Vagina (tissue), 2 donors: Measurements from ENCODE around the gene CATSPERB. TPM values are rescaled to one million over a fixed set of nuclear protein-coding genes. Genes with fewer than 3 reads are reported as not detected.
"Not testable (repeated sequence)": the region's sequence is repeated elsewhere in the genome, so short reads cannot be mapped to it uniquely, and the experiment has no call there.

Experiments used
- DNase-seq, 2 donors: peaks; one replicate each; pipeline ENCODE4 v3.0.0-alpha.2; 2017; ENCODE audit errors: extremely low spot score in 2 of 2
- H3K27ac ChIP-seq: fragments of 200-600 bp; sonication (generic); one replicate; pipeline ENCODE4 v1.5.1; 2019
- H3K27me3 ChIP-seq: fragments of 200-600 bp; sonication (generic); one replicate; pipeline ENCODE4 v1.5.1; 2019
- H3K36me3 ChIP-seq, 2 donors: fragments of 200-600 bp; sonication (generic); one replicate each; pipeline ENCODE4 v1.5.1; 2017 to 2019
- H3K4me1 ChIP-seq: fragments of 200-600 bp; sonication (generic); one replicate; pipeline ENCODE4 v1.5.1; 2019
- H3K4me3 ChIP-seq, 2 donors: fragments of 200-600 bp; sonication (generic); 1 replicate in 1 of 2; 2 replicates in 1 of 2; pipeline ENCODE4 v1.5.1; 2016 to 2019
- H3K9me3 ChIP-seq: fragments of 200-600 bp; sonication (generic); one replicate; pipeline ENCODE4 v1.5.1; 2019
- POLR2A ChIP-seq, 2 donors: fragments of 450-650 bp; IDR thresholded peaks; one replicate each; pipeline ENCODE4 v1.6.1; 2017; ENCODE audit warnings: antibody characterized with exemption in 2 of 2, mild to moderate bottlenecking in 2 of 2, moderate library complexity in 2 of 2
- POLR2AphosphoS5 ChIP-seq, 2 donors: sonication (generic); formaldehyde crosslinking; IDR thresholded peaks; one replicate each; pipeline ENCODE4 v1.9.0; 2017; ENCODE audit warnings: antibody characterized with exemption in 2 of 2, mild to moderate bottlenecking in 2 of 2, low read depth in 1 of 2; ENCODE audit not compliant: insufficient read depth in 1 of 2
- intact Hi-C: fragments of 100-400 bp; cut with DNase I; formaldehyde crosslinking; loops from one replicate; pipeline ENCODE4 v1.15.1; 2023
- total RNA-seq: library from RNA; depleted of rRNA; stranded (reverse); fragments of >200 nt; gene quantifications from one replicate; pipeline ENCODE4 v1.2.3, GENCODE V29; 2016
- TF ChIP-seq, protein P1 (sequence below), 3 experiments: fragments of 450-650 bp in 2 of 3; fragments of 200-600 bp in 1 of 3; sonication (generic) in 1 of 3; IDR thresholded peaks; one replicate each; pipeline ENCODE4 v1.5.1; 2017 to 2019; ENCODE audit warnings: antibody characterized with exemption in 3 of 3, mild to moderate bottlenecking in 2 of 3, moderate library complexity in 2 of 3

The CATSPERB gene
- total RNA-seq, 1 donor from 2014 or later = 5.2 TPM

DNA sequence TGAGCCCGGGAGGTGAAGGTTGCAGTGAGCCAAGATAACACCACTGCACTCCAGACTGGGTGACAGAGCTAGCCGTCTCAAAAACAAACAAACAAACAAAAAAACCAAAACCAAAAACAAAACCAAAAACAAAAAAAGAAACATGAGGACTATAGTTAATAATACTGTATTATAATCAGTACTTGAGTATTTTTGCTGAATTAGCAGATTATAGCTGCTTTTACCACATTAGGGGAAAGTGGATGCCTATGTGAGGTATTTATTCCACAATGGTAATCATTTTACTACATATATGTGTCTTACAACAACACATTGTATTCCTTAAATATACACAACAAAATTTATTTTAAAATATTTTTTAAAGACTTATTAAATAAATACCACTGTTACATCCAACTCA is 120.4 kb downstream of the CATSPERB start:
- TF ChIP-seq POLR2A (IDR thresholded peaks at IDR 0.05) = no peak
- no peak for TF ChIP-seq POLR2AphosphoS5 (IDR thresholded peaks at IDR 0.05; ENCODE audit: insufficient read depth in 1 of 2, low read depth in 1 of 2)
- TF ChIP-seq, protein P1, sequence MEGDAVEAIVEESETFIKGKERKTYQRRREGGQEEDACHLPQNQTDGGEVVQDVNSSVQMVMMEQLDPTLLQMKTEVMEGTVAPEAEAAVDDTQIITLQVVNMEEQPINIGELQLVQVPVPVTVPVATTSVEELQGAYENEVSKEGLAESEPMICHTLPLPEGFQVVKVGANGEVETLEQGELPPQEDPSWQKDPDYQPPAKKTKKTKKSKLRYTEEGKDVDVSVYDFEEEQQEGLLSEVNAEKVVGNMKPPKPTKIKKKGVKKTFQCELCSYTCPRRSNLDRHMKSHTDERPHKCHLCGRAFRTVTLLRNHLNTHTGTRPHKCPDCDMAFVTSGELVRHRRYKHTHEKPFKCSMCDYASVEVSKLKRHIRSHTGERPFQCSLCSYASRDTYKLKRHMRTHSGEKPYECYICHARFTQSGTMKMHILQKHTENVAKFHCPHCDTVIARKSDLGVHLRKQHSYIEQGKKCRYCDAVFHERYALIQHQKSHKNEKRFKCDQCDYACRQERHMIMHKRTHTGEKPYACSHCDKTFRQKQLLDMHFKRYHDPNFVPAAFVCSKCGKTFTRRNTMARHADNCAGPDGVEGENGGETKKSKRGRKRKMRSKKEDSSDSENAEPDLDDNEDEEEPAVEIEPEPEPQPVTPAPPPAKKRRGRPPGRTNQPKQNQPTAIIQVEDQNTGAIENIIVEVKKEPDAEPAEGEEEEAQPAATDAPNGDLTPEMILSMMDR (IDR thresholded peaks at IDR 0.05) = no peak
- DNase-seq = no peak
- H3K27ac ChIP-seq = no peak overlapping the region
- no peaks in the 10 kb centered on the region for H3K36me3 ChIP-seq
- H3K4me1 ChIP-seq = no peaks in the 10 kb centered on the region
- intact Hi-C loops = no loop called here
- no peak overlapping the region for H3K4me3 ChIP-seq
- H3K27me3 ChIP-seq = no peaks in the 10 kb centered on the region
- no peaks in the 10 kb centered on the region for H3K9me3 ChIP-seq

DNA sequence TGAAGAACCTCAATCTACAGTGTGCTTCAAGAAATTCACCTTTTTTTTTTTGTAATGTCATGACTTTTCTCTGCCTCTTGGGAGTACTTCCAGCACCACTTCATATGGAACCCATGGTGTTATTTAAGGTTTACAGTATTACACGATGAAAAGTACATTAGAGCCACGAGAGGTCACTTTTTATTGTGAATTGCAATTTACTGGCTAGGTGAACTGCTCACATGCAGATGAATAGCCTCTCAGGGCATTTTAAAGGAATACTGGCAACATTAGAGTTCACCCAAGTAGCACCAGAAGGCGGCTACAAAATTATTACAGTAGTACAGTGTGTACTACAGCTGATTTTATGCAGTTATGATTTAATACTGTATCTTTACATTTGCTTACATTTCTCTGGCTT is 122.7 kb downstream of the CATSPERB start:
- Histone ChIP-seq H3K9me3 (no peaks in the 10 kb centered on the region), H3K4me1 (no peaks in the 10 kb centered on the region), H3K27ac (no peak overlapping the region), H3K36me3 (no peaks in the 10 kb centered on the region), H3K27me3 (no peaks in the 10 kb centered on the region), H3K4me3 (no peak overlapping the region)
- no peak for DNase-seq
- intact Hi-C loops = no loop called here
- TF ChIP-seq, protein P1 (IDR thresholded peaks at IDR 0.05) = no peak
- TF ChIP-seq POLR2A (IDR thresholded peaks at IDR 0.05) = no peak

DNA sequence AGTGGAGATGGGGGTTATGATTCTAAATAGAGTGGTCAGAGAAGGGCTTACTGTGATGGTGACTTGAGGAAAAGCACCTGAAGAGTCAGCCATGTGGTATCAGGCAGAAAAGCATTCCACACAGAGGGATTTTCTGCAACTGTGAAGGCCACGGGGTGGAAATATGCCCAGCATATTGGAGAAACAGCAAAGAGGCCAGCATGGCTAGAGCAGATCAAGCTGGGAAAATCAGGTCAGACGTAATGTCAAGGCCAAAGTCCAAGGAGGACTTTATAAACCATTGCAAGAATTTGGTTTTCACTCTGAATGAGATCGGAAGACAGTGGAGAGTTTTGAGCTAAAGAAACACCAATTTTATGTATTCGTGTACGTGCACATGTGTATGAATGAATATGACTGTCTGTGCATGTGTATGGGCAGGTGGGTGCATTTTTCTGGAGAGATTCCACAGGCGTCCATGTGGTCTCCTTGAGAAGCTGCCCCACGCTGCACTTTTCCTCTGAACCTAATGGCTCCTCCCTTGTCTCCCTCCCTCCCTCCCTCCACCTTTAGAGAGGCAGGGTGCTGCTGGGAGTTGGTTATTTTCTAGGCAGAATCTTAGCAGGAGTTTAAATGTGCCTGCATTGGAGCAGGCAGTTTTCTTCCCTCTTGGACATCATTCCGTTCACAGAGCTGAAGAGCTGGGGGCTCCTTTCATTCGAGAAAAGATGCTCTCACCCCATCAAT is 124.4 kb downstream of the CATSPERB start:
- H3K4me1 ChIP-seq = no peaks in the 10 kb centered on the region
- TF ChIP-seq POLR2AphosphoS5 (IDR thresholded peaks at IDR 0.05; ENCODE audit: insufficient read depth in 1 of 2, low read depth in 1 of 2) = no peak
- TF ChIP-seq, protein P1 (IDR thresholded peaks at IDR 0.05) = no peak
- TF ChIP-seq POLR2A (IDR thresholded peaks at IDR 0.05) = no peak
- H3K4me3 ChIP-seq = no peak overlapping the region
- intact Hi-C loops = no loop called here
- no peaks in the 10 kb centered on the region for H3K36me3 ChIP-seq
- DNase-seq = no peak
- H3K9me3 ChIP-seq = no peaks in the 10 kb centered on the region
- H3K27me3 ChIP-seq = no peaks in the 10 kb centered on the region
- no peak overlapping the region for H3K27ac ChIP-seq

DNA sequence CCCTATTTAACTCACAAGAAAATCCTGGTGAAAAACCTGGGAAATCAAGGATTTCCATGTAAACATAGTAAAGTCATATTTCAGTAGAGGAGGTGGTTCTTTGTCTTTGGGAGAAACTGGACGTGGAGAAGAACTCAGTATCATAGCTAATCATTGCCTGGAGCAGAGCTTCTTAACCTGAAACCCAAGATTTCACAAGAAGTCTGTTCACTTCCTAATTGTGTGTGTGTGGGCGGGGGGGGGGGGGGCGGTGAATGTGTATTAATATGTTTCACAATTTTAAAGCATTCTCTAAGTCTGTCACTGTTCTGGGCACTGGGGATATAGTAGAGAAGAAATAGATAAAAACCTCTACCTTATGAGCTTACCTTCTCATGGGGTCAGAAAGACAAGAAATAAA is 125.0 kb downstream of the CATSPERB start:
- no peak for TF ChIP-seq POLR2AphosphoS5 (IDR thresholded peaks at IDR 0.05; ENCODE audit: insufficient read depth in 1 of 2, low read depth in 1 of 2)
- TF ChIP-seq POLR2A (IDR thresholded peaks at IDR 0.05) = no peak
- TF ChIP-seq, protein P1 (IDR thresholded peaks at IDR 0.05) = no peak
- H3K4me3 ChIP-seq = no peak overlapping the region
- H3K36me3 ChIP-seq = no peaks in the 10 kb centered on the region
- H3K27ac ChIP-seq = no peak overlapping the region
- no peaks in the 10 kb centered on the region for H3K27me3 ChIP-seq
- H3K9me3 ChIP-seq = no peaks in the 10 kb centered on the region
- intact Hi-C loops = no loop called here
- no peaks in the 10 kb centered on the region for H3K4me1 ChIP-seq
- DNase-seq = no peak

DNA sequence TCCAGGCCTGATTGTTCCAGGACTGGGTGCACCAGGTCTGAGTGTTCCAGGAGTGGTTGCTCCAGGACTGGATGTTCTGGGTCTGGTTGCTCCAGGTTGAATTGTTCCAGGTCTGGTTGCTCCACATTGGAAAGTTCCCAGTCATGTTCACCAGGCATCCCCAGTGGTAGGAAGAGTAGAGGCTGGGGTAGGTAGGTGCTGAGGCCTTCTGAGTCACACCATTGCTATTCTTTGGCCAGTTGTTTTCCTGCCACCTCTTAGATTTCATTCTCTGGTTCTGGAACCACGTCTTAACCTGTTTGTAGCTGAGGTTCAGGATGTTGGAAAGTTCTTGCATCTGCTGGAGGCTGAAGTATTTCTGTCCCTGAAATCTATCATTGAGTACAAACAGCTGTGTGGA is 127.3 kb downstream of the CATSPERB start:
- H3K4me1 ChIP-seq, intact Hi-C loops, H3K9me3 ChIP-seq, H3K36me3 ChIP-seq, H3K27me3 ChIP-seq, H3K27ac ChIP-seq, H3K4me3 ChIP-seq, DNase-seq: not testable (repeated sequence)
